Thyroid gland (tissue), 4 donors: ENCODE results near the gene CUL2. TPM values are rescaled to one million over a fixed set of nuclear protein-coding genes. Genes with fewer than 3 reads are reported as not detected.

Experiments
- DNase-seq, 2 donors: peaks; one replicate each; pipeline ENCODE4 v3.0.0-alpha.2; 2019
- H3K27ac ChIP-seq, 3 donors: fragments of 200-600 bp; sonication (generic); 1 replicate in 2 of 3; 2 replicates in 1 of 3; pipeline ENCODE4 v1.5.1; 2016 to 2019; ENCODE audit warnings: mild to moderate bottlenecking in 1 of 3, moderate library complexity in 1 of 3
- H3K27me3 ChIP-seq: fragments of 200-600 bp; sonication (generic); one replicate; pipeline ENCODE4 v1.5.1; 2019
- H3K36me3 ChIP-seq, 2 donors: fragments of 200-600 bp; sonication (generic); one replicate each; pipeline ENCODE4 v1.5.1; 2016 to 2019
- H3K4me1 ChIP-seq, 2 donors: fragments of 200-600 bp; sonication (generic); one replicate each; pipeline ENCODE4 v1.5.1; 2017 to 2019
- H3K4me3 ChIP-seq, 3 donors: fragments of 200-600 bp; sonication (generic); replicated peaks in 1 of 3; 1 replicate in 2 of 3; 2 replicates in 1 of 3; pipeline ENCODE4 v1.5.1; 2016; ENCODE audit warnings: mild to moderate bottlenecking in 1 of 3
- H3K9me3 ChIP-seq: fragments of 200-600 bp; sonication (generic); one replicate; pipeline ENCODE4 v1.5.1; 2017
- CTCF ChIP-seq, 6 experiments: fragments of 200-600 bp in 3 of 6; fragments of 450-650 bp in 3 of 6; sonication (generic) in 3 of 6; IDR thresholded peaks; one replicate each; pipeline ENCODE4 v1.5.1; 2016 to 2019; ENCODE audit warnings: antibody characterized with exemption in 6 of 6, mild to moderate bottlenecking in 2 of 6, inconsistent platforms in 1 of 6, moderate library complexity in 1 of 6
- POLR2A ChIP-seq, 2 donors: fragments of 450-650 bp; IDR thresholded peaks; one replicate each; pipeline ENCODE4 v1.6.1; 2017; ENCODE audit warnings: antibody characterized with exemption in 2 of 2, mild to moderate bottlenecking in 2 of 2, moderate library complexity in 1 of 2
- WGBS, 2 donors: methylation state at CpG; one replicate each; pipeline ENCODE4 v1.1.5; 2017; 5-methylcytosine and 5-hydroxymethylcytosine counted together
- intact Hi-C: fragments of 100-400 bp; cut with DNase I; formaldehyde crosslinking; loops from one replicate; pipeline ENCODE4 v1.15.1; 2023
- total RNA-seq, 4 donors: library from RNA; depleted of rRNA; stranded (reverse); fragments of >200 nt; gene quantifications; one replicate each; pipeline ENCODE4 v1.2.3, GENCODE V29; 2016

CUL2 gene
- total RNA-seq, 4 donors from 2014 or later, result 16.5 to 19.0 (median 18.2) TPM

GRCh38 chr10:35003906-35004305 is 86.2 kb downstream of the CUL2 start:
- H3K27me3 ChIP-seq, result no peaks in the 10 kb centered on the region
- TF ChIP-seq CTCF (IDR thresholded peaks at IDR 0.05) (no peak), POLR2A (IDR thresholded peaks at IDR 0.05) (no peak)
- no peaks in the 10 kb centered on the region for H3K36me3 ChIP-seq
- no peak overlapping the region for H3K27ac ChIP-seq
- H3K9me3 ChIP-seq, result no peaks in the 10 kb centered on the region
- DNase-seq, result no peak
- intact Hi-C loops, result no loop called here
- no peaks in the 10 kb centered on the region for H3K4me1 ChIP-seq
- 91 to 92% methylated on average over 4 of the region's 4 CpGs for WGBS, 2 donors
- H3K4me3 ChIP-seq, result no peak overlapping the region

- Histone ChIP-seq H3K36me3 (no peaks in the 10 kb centered on the region), H3K27ac (no peak overlapping the region), H3K9me3 (no peaks in the 10 kb centered on the region), H3K27me3 (no peaks in the 10 kb centered on the region), H3K4me1 (no peaks in the 10 kb centered on the region), H3K4me3 (no peak overlapping the region)
- TF ChIP-seq CTCF (IDR thresholded peaks at IDR 0.05) (no peak), POLR2A (IDR thresholded peaks at IDR 0.05) (no peak)
- 85 to 99% methylated on average over 4 of the region's 4 CpGs for WGBS, 2 donors
- intact Hi-C loops, result no loop called here
- no peak for DNase-seq
Observed at GRCh38 chr10:35000936-35001335, 89.2 kb downstream of the CUL2 start.

GRCh38 chr10:34999532-34999931 is 90.6 kb downstream of the CUL2 start:
- TF ChIP-seq POLR2A (IDR thresholded peaks at IDR 0.05) (no peak), CTCF (IDR thresholded peaks at IDR 0.05) (no peak)
- Histone ChIP-seq H3K4me3 (no peak overlapping the region), H3K9me3 (no peaks in the 10 kb centered on the region), H3K36me3 (no peaks in the 10 kb centered on the region), H3K27me3 (no peaks in the 10 kb centered on the region), H3K27ac (no peak overlapping the region), H3K4me1 (peaks cover 3 to 5% of the 10 kb centered on the region in 2 donors)
- intact Hi-C loops, result no loop called here
- 85 to 86% methylated on average over 5 of the region's 5 CpGs for WGBS, 2 donors
- DNase-seq, result no peak

GRCh38 chr10:34998940-34999339 is 91.2 kb downstream of the CUL2 start:
- Histone ChIP-seq H3K4me3 (no peak overlapping the region), H3K9me3 (no peaks in the 10 kb centered on the region), H3K27ac (no peak overlapping the region), H3K4me1 (peaks cover 4 to 8% of the 10 kb centered on the region in 2 donors), H3K27me3 (no peaks in the 10 kb centered on the region), H3K36me3 (no peaks in the 10 kb centered on the region)
- DNase-seq, result no peak
- no peak for TF ChIP-seq CTCF (IDR thresholded peaks at IDR 0.05)
- TF ChIP-seq POLR2A (IDR thresholded peaks at IDR 0.05), result no peak
- WGBS, 2 donors, result 96 to 100% methylated on average over 3 of the region's 3 CpGs
- intact Hi-C loops, result no loop called here

GRCh38 chr10:34996843-34997242 is 93.3 kb downstream of the CUL2 start:
- Histone ChIP-seq H3K36me3 (no peaks in the 10 kb centered on the region), H3K4me3 (no peak overlapping the region), H3K27ac (no peak overlapping the region), H3K4me1 (peaks cover 4 to 8% of the 10 kb centered on the region in 2 donors), H3K27me3 (no peaks in the 10 kb centered on the region), H3K9me3 (no peaks in the 10 kb centered on the region)
- DNase-seq, result no peak
- TF ChIP-seq POLR2A (IDR thresholded peaks at IDR 0.05) (no peak), CTCF (IDR thresholded peaks at IDR 0.05) (no peak)
- intact Hi-C loops, result no loop called here
- WGBS, 2 donors, result 77 to 93% methylated on average over 6 of the region's 6 CpGs
